Mesothelial cell of epicardium (in vitro differentiated cells): Measurements from ENCODE around the gene PUM1. TPM values are rescaled to one million over a fixed set of nuclear protein-coding genes. Genes with fewer than 3 reads are reported as not detected.

Experiments
- DNase-seq, 2 experiments: peaks; one replicate each; pipeline ENCODE4 v3.0.0; 2021; ENCODE audit warnings: low spot score in 2 of 2; ENCODE audit not compliant: unreplicated experiment in 2 of 2
- H3K27ac Mint-ChIP-seq: 2 replicates; pipeline ENCODE4 v1.8.0; 2021; ENCODE audit warnings: mixed read lengths
- H3K27me3 Mint-ChIP-seq: 2 replicates; pipeline ENCODE4 v1.8.0; 2021; ENCODE audit warnings: low read depth, mixed read lengths
- H3K36me3 Mint-ChIP-seq: 2 replicates; pipeline ENCODE4 v1.8.0; 2021; ENCODE audit warnings: mixed read lengths
- H3K4me1 Mint-ChIP-seq: 2 replicates; pipeline ENCODE4 v1.8.0; 2021; ENCODE audit warnings: mixed read lengths
- H3K4me3 Mint-ChIP-seq: 2 replicates; pipeline ENCODE4 v1.8.0; 2021; ENCODE audit warnings: mild to moderate bottlenecking, moderate library complexity, mixed read lengths
- H3K9me3 Mint-ChIP-seq: 2 replicates; pipeline ENCODE4 v1.8.0; 2021; ENCODE audit warnings: mixed read lengths
- total RNA-seq: library from RNA; stranded (reverse); gene quantifications from 3 replicates; pipeline ENCODE4 v1.2.1, GENCODE V29; 2021
- TF ChIP-seq, protein P1 (sequence below): fragments of 200-600 bp; sonication (generic); IDR thresholded peaks from one replicate; pipeline ENCODE4 v1.5.0; 2021; ENCODE audit warnings: antibody characterized with exemption; ENCODE audit not compliant: unreplicated experiment

Gene PUM1
- total RNA-seq, 1 donor from 2014 or later, result 250 TPM

DNA sequence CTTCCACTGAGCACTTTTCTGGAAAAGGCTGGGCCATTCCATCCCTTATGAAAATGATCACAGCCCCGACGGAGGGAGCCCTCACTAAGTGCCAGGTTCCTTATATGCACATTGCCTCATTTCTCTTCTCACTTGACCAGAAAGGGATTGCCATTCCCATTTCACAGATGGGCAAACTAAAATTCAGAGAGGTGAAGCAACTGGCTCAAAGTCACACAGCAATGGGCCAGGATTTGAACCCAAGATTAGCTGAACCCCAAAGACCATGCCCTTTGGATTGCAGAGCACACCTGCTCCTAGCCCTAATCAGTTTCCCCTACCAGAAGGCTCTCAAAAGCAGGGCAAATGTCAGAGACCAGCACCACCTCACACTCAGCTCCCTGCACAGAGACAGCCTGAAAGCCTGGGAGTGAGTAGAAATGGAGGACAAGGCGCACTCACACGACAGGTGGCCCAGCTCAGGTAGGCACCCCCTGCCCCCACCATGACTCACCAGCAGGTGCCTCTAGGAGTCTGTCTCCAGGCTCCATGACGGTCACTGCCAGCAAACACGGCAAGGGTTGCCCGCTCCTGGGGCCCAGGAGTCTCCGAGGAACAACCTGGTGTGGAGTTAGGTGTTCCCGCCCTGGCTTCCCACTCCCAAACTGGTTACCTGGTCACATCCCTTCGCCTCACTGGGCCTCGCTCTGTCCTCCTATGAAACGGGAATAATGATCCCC lies 178.6 kb downstream of the PUM1 start:
- TF ChIP-seq, protein P1, sequence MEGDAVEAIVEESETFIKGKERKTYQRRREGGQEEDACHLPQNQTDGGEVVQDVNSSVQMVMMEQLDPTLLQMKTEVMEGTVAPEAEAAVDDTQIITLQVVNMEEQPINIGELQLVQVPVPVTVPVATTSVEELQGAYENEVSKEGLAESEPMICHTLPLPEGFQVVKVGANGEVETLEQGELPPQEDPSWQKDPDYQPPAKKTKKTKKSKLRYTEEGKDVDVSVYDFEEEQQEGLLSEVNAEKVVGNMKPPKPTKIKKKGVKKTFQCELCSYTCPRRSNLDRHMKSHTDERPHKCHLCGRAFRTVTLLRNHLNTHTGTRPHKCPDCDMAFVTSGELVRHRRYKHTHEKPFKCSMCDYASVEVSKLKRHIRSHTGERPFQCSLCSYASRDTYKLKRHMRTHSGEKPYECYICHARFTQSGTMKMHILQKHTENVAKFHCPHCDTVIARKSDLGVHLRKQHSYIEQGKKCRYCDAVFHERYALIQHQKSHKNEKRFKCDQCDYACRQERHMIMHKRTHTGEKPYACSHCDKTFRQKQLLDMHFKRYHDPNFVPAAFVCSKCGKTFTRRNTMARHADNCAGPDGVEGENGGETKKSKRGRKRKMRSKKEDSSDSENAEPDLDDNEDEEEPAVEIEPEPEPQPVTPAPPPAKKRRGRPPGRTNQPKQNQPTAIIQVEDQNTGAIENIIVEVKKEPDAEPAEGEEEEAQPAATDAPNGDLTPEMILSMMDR, result no peak
- Mint-ChIP-seq H3K4me3 (no peak overlapping the region), H3K27me3 (no peaks in the 10 kb centered on the region), H3K27ac (peak overlapping the region; percentile 72), H3K36me3 (no peaks in the 10 kb centered on the region), H3K9me3 (no peaks in the 10 kb centered on the region), H3K4me1 (peaks cover 20% of the 10 kb centered on the region)
- DNase-seq, result no peak

DNA sequence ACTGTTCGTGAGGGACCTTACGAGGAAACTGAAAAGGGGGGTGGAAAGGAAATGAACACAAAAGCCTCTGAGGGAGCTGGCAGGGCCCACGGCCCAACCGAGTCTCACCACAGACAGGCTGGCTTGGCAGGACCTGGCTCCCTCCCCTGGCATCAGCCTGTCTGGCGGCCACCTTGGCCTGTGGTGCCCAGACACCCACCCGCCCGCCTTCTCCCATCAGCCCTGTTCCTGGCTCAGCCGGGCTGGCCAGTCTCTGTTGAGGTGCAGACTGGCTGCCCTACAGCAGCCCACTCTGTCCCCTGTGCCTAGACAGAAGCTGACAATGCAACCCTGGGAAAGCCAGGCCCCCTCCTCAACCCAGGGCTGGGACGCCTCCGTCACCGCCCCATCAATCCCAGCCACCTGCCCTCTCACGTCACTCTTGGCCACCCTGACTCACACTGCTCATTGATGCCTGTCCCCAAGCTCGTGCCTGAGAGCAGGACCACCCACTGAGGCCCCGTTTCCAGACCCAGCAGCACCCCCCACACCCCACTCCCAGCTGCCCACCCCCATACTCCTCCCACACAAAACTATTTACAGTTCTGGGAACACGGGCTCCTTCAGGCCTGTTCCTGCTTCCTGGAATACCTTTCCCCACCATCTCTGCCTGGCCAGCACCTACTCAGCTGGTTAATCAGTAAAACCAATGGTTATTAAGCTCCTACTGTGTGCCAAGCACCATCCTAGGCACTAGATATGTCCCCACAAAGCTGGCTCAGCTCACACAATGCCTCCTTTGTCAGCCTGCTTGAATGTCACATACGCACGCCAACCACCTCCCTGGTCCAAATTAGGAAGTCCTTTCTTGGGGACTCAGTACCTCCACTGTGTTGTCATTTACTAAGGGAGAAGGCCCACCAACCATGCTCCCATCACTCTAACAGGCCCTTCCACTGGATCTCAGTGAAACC lies 179.7 kb downstream of the PUM1 start:
- TF ChIP-seq, protein P1, result no peak
- H3K36me3 Mint-ChIP-seq, result no peaks in the 10 kb centered on the region
- no peaks in the 10 kb centered on the region for H3K27me3 Mint-ChIP-seq
- H3K9me3 Mint-ChIP-seq, result no peaks in the 10 kb centered on the region
- H3K4me1 Mint-ChIP-seq, result peaks cover 26% of the 10 kb centered on the region
- no peak overlapping the region for H3K4me3 Mint-ChIP-seq
- DNase-seq, result no peak
- peak overlapping the region; percentile 80 for H3K27ac Mint-ChIP-seq

DNA sequence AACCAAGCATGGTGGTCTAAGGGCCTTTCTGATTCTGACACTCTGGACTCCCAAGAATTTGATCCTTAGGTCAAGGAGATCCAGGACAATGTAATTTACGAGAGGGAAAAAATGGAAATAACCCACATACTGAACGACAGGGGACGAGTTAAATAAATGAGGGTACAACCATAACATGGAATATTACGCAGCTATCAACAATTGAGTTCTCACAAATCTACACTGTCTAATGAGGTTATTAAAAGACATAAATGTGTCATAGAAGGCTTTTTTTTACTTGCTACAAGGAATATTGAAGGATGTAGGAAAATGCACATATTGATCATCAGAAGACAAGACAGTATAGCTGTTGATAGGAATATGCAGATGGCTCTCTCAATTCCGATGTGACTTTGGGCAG lies 180.8 kb downstream of the PUM1 start:
- DNase-seq, result no peak
- Mint-ChIP-seq H3K27ac (no peak overlapping the region), H3K9me3 (no peaks in the 10 kb centered on the region), H3K4me3 (no peak overlapping the region), H3K4me1 (peaks cover 37% of the 10 kb centered on the region), H3K27me3 (no peaks in the 10 kb centered on the region), H3K36me3 (no peaks in the 10 kb centered on the region)
- TF ChIP-seq, protein P1, result no peak

DNA sequence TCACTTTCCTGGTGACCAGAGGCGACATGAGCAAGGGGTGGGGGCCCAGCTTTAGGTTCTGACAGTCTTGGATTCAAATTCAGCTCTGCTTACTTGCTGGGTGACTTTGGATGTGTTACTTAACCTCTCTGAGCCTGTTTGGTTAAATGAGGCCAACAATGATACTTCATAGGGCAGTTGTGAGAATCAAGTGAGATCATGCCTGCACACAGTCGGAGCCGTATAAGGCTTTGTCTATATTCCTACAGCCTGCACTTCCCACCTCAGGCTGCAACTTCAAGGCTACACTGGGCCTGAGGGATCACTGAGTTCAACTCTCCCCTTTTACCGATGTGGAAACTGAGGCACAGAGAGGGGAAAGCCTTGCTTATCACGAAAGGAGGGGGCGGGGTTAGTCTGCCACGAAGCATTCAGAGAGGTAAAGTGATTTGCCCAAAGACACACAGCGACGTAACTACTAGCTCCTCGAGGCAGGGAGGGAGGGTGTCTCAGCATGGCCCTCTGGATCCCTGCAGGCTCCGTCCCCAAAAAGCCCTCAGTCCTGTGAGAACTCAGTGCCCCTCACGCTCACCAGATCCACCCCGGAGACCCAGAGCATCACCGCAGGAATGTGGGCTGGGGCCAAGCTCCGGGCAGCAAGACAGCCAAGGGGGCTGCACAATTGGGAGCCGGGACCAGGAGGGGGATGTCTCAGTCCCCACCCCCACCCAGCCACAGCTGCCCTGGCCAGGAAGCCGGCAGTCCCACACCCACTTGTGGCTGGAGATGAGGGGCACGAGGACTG lies 181.9 kb downstream of the PUM1 start:
- Mint-ChIP-seq H3K36me3 (no peaks in the 10 kb centered on the region), H3K9me3 (no peaks in the 10 kb centered on the region), H3K27me3 (no peaks in the 10 kb centered on the region), H3K27ac (no peak overlapping the region), H3K4me3 (no peak overlapping the region), H3K4me1 (peaks cover 46% of the 10 kb centered on the region)
- no peak for DNase-seq
- TF ChIP-seq, protein P1, result no peak

DNA sequence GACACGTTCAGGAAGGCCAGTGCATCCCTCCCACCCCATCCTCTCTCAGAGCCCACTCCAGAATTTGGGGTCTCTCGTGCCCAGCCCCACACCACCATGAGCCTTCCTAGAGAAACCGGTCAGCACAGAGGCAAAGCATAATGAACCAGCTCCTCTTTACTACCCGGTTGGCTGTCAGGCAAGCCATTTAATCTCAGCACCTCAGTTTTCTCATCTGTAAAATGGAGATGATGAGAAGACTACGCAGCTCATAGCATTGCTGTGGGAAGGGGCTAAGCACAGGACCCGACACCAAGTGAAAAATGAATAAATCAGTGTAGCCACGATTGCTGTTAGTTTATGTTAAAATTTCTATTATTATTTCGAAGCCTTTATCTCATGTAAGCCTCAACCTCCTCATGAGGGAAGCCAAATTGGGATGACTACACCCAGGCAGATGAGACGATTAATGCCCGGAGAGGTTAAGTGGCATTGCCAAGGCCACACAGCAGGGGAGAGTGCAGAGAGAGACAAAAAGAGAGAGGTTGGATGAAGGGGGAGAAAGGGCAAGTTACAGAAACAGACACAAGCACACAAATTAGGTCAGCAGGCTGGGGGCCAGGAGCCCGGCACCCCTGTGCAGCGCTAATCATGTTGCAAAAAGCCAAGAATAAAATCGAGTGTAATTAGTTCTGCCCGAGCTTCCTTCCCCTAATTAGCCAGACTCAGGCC lies 182.7 kb downstream of the PUM1 start:
- no peak overlapping the region for H3K4me3 Mint-ChIP-seq
- peaks cover 39% of the 10 kb centered on the region for H3K4me1 Mint-ChIP-seq
- no peaks in the 10 kb centered on the region for H3K27me3 Mint-ChIP-seq
- TF ChIP-seq, protein P1, result no peak
- H3K9me3 Mint-ChIP-seq, result no peaks in the 10 kb centered on the region
- H3K36me3 Mint-ChIP-seq, result no peaks in the 10 kb centered on the region
- DNase-seq, result no peak
- H3K27ac Mint-ChIP-seq, result no peak overlapping the region
